Parietal lobe (tissue), 2 donors: ENCODE measurements around the gene RAB42. TPM values are rescaled to one million over a fixed set of nuclear protein-coding genes. Genes with fewer than 3 reads are reported as not detected.

Experiments used
- small RNA-seq: library from RNA; depleted of rRNA; stranded (forward); fragments of <200 nt; gene quantifications from one replicate; pipeline ENCODE3, GENCODE V24; 2014; ENCODE audit warnings: low replicate concordance
- total RNA-seq: library from RNA; depleted of rRNA; stranded (reverse); fragments of >200 nt; gene quantifications from one replicate; pipeline ENCODE4 v1.2.3, GENCODE V29; 2014

Gene RAB42, protein sequence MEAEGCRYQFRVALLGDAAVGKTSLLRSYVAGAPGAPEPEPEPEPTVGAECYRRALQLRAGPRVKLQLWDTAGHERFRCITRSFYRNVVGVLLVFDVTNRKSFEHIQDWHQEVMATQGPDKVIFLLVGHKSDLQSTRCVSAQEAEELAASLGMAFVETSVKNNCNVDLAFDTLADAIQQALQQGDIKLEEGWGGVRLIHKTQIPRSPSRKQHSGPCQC
- 1.9 TPM for total RNA-seq

GRCh38 chr1:28591708-28592320, at the start of gene RAB42:
Gene RAB42, plus strand, starts transcription at chr1:28592265. Its CDS starts 247 bp downstream, at chr1:28592512.

GRCh38 chr1:28552758-28553663, 39.1 kb upstream of the RAB42 start, which contains the start of gene TRNAU1AP:
Gene TRNAU1AP, plus strand, starts transcription at chr1:28553085. Its CDS starts 26 bp downstream, at chr1:28553111.

DNA sequence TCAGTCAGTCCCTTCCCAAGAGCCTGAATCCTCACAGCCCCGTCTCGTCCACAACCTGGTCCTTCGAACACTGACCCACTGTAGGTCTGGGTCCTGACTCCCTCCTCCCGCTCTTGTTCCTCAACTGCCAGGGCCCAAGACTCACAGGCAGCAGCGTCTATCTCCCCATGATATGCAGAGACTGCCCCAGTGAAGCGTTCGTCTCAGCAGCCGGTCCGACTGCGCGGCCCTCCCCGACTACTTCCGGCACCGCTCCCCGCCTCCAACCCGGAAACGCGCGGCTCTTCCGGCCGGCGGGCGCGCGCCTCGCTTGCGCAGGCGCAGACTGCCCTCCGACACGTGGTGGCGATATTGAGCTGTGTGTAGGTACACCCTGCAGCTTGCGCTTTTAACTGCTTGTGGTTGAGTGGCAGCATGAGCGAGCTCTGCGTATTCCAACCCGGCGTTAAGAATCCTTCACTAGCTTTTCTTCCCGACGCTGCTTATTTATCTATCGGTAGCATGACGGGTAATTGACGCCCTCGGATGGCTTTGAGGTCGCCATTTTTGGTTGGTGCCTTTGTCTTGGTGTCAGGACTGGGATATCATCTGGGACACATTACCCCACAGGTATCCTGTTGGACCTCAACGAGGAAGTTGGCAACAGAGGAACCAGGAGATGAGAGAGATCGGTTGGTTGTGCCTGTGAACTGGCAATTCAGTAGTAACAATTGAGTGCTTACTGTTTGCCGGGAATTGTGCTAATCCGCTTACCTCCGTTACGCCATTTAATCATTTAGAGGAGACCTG, 51.0 kb downstream of the RAB42 start, which contains the start of gene TAF12:
TAF12 (minus strand) TSS at position 221 of the 789 bp plus-strand sequence. CDS start 20,986 bp downstream, outside the sequence.

Small RNA genes lying within 50 kb of the gene (small RNA-seq; reads per million reads assigned to genes)
- gene SNORA16A: not detected
- gene SNORA44: not detected
- gene SNORA61: not detected
- gene SNORD99: 5,765 reads per million, percentile 100 among the genes with 10 or more reads in this experiment

Other genes with a start within 250 kb of the RAB42 start
- 26.0 TPM for gene PHACTR4, start 222.5 kb upstream of the RAB42 start, total RNA-seq
- 13.8 TPM for gene RCC1, start 86.2 kb upstream of the RAB42 start, total RNA-seq
- 61.0 TPM for gene TRNAU1AP, start 39.2 kb upstream of the RAB42 start, total RNA-seq
- gene TAF12, start 50.8 kb downstream of the RAB42 start, total RNA-seq: 12.2 TPM
- gene RNU11, start 56.3 kb downstream of the RAB42 start, total RNA-seq: under 0.01 TPM
- 15.0 TPM for gene GMEB1, start 76.5 kb downstream of the RAB42 start, total RNA-seq
- 74.2 TPM for gene YTHDF2, start 144.7 kb downstream of the RAB42 start, total RNA-seq
- 0.31 TPM for gene OPRD1, start 219.9 kb downstream of the RAB42 start, total RNA-seq